GM18511 (cell line): ENCODE results near the gene WDR12.
A peak's percentile ranks its signal among the peaks of the same experiment; 100 is the strongest.
"Not testable (repeated sequence)": the region's sequence is repeated elsewhere in the genome, so short reads cannot be mapped to it uniquely, and the experiment has no call there.

Source experiments
- ATAC-seq: cut with Tn5 transposase; IDR thresholded peaks from one replicate; pipeline ENCODE4 v1.9.1; 2021; ENCODE audit warnings: mild to moderate bottlenecking, moderate library complexity; ENCODE audit not compliant: unreplicated experiment

The WDR12 gene

DNA sequence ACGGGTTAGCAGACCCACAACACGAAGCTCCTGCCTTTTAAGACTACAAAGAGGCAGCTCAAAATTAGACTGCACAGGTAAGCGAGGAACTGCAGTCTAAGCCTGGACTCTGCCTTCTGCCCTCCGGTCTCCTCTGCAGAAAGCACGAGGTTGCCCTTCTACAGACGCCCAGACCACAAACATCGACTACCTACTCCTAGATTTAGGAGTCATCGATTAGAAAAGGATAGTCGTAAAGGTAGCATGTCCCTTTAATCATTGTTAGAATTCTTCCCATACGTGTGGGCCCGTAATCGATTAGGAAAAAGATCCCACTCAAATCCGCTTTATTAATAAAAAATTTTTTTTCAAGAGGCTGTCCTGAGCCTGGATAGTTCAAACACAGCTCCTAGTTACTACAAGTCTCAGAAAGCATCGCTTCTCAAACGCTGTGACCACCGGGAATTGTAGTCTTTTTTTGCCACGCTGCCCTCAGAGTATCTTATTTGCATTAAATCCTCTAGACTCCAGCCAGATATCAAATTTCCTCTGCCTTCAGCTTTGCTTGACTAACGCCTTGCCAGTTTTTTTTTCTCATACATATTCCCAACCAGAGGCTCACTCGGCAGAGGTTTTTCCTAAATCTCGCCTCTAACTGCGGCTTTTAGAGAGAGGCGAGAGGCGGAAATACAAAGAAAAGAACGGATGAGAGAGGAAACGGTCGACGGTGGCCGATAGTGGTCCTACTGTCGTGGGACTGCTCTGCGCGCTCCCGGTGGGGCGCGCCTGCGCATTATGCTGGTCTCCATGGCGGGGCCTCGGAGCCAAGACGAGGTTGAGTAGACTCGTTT, at the start of gene WDR12, which contains the start of gene CARF:
Gene WDR12, minus strand, starts transcription at position 162 of the 830 bp plus-strand sequence. CDS start 197 bp downstream, outside the sequence.
Gene CARF, plus strand, starts transcription at position 764 of the 830 bp plus-strand sequence. CDS start 29,628 bp downstream, outside the sequence.
- ATAC-seq, result peak; percentile 79

DNA sequence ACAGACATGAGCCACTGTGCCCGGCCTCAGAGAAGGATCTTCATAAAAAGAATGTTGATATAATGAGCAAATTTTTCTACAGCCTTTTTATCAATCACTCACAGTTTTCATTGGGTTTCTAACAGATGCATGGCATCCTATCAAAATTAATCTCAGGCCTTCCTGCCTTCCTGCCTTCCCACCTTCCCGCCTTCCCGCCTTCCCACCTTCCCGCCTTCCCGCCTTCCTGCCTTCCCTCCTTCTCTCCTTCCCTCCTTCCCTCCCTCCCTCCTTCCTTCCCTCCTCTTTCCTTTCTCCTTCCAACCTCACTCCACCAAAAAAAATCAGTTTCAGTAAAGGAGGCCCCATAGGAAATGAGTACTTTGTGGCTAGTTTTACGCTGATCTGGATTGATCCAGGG, 49.1 kb upstream of the WDR12 start:
- ATAC-seq, result no peak

DNA sequence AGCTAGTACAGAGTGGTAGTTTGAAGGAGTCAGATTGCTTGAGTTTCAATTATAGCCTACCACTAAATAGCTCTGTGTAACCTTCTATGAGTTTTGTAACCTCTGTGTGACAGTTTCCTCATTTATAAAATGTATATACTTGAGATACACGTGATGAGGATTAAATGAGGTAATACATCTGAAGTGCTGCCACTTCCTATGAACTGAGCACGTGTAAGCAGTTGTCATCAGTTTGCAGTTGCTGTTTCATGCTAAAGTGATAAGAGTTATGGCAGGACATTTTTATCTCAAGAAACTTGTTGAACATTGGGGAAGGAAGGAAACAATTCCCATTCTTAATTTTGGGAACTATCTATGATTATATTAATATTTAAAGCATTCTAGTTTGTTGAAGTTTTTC, 39.1 kb upstream of the WDR12 start:
- ATAC-seq, result no peak

DNA sequence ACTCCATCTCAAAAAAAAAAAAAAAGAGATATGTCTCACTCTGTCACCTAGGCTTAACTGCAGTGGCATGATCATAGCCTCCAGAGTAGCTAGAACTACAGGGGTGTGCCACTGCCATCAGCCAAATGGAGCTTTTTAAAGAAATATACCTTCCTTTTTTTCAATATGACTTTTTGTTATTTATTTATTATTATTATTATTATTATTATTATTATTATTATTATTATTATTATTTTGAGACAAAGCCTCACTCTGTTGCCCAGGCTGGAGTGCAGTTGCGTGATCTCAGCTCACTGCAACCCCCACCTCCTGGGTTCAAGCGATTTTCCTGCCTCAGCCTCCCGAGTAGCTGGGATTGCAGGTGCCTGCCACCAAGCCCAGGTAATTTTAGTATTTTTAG, 37.9 kb upstream of the WDR12 start:
- ATAC-seq, result not testable (repeated sequence)

DNA sequence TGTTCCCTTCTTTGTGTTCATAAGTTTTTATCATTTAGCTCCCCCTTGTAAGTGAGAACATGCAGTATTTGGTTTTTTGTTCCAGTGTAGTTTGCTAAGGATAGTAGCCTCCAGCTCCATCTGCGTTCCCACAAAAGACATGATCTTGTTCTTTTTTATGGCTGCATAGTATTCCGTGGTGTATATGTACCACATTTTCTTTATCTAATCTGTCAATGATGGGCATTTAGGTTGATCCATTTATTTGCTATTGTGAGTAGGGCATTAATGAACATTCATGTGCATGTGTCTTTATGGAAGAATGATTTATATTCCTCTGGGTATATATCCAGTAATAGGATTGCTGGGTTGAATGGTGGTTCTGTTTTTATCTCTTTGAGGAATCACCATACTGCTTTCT, 34.0 kb upstream of the WDR12 start:
- ATAC-seq, result no peak

DNA sequence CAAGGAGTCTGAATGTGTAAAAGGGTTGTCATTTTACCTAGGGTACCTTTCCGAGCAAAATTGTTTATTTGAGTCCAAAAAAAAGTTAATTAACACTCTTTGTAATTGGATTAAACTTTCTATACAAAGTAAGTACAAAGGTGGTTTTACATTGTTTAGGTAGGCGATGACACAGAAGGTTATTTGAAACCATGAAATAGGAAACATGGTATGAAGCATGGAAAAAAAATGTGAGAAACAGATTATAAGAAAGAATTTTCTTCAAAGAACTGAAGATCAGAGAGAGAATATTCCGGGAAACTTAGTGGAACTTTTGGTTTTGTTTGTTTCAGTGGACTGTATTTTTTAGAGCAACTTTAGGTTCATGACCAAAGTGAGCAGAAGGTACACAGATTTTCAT, 33.3 kb upstream of the WDR12 start:
- ATAC-seq, result no peak

DNA sequence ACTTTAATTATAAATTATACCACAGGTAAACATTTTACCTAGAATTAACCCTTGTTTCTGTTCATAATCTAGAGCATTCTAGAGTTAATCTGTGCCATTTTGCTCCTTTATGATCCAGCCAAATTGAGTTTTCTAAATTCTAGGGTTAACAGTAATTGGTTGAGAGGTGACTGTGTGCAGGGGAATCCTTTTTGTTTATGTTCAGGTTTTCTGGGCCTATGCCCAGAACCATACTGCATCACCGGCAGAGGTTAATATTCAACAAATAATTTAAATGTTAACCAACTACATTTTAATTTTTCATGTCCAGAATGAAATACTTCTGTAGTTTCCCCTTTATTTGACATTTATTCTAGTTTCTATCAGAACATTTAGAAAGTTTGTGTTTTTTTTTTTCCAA, 32.9 kb upstream of the WDR12 start:
- no peak for ATAC-seq

DNA sequence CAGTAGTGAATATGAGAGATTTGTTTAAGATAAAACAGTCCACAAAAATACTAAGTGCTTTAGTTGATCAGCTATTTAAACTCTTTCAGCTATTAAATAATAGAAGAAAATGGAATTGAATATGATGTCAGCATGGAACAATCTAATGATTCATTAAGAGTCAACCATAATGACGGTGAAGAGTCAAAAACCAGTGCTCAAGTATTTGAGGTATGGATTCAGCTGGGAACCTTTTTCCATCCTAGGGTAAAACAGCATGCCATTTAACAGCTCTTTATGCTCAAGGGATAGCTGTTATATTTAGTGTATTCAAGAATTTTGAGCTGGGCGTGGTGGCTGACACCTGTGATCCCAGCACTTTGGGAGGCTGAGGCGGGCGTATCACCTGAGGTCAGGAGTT, 30.3 kb upstream of the WDR12 start:
- ATAC-seq, result no peak

DNA sequence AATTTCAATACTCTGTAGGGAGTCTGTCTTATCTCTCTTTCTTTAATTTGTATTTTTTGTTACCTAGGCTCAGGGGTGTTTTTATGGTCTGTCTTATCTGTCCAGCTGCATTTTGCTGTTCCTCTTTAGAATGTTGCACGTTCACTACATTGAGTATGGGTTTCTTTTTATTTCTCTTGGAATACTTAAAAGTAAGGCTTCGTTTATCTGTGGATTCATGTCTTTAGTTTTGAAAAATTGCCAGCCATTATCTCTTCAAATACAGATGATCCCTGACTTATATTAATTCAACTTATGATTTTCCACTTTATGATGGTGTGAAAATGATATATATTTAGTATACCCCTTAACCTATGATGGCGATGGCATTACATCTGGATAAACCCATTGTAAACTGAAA, 27.5 kb upstream of the WDR12 start:
- ATAC-seq, result no peak

DNA sequence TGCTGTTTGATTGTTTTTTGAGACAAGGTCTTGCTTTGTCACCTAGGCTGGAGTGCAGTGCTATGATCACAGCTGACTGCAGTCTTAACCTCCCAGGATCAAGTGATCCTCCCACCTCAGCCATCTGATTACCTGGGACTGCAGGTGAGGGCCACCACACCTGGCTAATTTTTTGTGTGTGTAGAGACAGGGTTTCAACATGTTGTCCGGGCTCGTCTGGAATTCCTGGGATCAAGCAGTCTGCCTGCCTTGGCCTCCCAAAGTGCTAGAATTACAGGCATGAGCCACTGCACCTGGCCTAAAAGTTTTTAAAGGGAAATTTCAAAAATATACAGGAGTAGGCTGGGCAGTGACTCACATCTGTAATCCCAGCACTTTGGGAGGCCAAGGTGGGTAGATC, 23.0 kb upstream of the WDR12 start:
- ATAC-seq, result no peak

DNA sequence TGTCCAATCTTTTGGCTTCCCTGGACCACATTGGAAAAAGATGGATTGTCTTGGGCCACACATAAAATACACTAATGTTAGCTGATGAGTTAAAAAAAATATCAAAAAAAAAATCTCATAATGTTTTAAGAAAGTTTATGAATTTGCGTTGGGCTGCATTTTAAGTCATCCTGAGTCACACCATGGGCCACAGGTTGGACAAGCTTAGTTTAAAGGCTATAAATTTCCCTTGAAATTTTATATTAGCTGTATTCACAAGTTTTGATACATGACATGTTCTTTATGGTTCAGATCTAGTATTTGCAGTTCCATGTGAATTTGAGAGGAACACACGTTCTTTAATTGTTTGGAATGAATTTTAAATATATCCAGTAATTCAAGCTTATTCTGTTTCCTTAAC, 22.5 kb upstream of the WDR12 start:
- no peak for ATAC-seq

DNA sequence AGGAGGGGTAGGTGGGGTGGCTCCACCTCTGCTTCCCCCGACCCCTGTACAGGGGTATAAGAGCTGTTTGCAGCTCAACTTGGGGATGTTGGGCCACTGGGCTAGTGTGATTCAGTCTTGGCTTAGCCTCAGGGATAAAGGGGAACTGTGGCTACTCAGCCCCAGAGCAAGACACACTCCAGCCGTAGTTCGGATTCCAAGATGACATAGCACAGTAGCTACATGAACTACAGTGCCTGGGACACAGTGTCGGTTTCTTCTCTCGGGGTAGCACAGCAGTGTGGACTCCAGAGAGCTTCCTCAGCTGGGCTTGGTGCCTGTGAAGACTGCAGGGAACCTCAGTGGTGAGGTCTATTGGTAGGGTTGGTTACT, 21.7 kb upstream of the WDR12 start:
- no peak for ATAC-seq

DNA sequence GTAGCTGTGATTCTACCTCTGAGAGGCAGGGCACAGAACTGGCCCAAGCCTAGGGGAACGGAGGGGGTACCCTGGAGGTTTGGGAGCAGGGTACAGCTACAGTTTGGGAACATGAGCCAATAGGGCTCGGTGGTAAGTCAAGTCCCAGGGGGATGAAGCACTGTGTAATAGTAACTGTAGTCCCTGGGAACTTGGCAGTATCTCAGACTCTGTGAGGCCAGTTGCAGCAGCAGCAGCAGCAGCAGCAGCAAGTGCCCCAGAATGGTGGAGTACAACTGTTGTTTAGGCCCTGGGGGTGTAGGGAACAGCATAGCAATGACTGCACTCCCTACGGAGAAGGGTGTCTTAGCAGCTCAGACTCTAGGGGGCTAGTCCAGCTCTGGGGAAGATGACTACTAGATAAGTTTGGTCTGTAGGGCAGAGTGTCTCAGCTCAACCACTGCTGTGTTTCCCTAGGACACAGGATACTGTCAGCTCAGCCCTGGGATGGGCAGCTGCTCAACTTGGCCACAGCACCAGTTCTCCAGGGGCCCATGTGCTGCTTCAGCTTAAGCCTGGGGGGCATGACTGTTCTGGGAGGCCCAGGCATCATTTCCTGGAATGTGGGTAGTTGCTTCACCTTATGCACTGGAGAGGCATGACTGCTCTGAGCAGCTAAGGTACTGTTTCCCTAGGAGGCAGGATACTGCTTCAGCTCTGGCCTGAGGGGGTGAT, 21.1 kb upstream of the WDR12 start:
- no peak for ATAC-seq

DNA sequence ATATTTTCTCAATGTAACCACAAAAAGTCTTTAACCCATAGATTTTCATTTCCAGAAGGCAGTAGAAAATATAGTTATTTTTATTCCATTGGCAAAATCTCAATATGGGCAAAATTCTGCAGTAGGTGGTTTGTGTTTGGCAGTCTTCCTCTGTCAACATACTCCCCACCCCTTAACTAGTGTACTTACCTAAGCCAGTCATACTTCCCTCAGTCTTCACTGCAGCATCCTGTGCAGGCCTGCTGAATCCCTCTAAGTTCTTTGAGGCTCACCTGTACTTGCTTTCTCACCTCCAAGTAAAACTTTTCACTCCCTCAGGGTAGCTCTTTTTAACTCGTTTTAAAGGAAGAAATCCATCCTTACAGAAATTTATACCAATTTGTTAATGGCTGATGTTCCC, 7.4 kb upstream of the WDR12 start:
- ATAC-seq, result no peak

DNA sequence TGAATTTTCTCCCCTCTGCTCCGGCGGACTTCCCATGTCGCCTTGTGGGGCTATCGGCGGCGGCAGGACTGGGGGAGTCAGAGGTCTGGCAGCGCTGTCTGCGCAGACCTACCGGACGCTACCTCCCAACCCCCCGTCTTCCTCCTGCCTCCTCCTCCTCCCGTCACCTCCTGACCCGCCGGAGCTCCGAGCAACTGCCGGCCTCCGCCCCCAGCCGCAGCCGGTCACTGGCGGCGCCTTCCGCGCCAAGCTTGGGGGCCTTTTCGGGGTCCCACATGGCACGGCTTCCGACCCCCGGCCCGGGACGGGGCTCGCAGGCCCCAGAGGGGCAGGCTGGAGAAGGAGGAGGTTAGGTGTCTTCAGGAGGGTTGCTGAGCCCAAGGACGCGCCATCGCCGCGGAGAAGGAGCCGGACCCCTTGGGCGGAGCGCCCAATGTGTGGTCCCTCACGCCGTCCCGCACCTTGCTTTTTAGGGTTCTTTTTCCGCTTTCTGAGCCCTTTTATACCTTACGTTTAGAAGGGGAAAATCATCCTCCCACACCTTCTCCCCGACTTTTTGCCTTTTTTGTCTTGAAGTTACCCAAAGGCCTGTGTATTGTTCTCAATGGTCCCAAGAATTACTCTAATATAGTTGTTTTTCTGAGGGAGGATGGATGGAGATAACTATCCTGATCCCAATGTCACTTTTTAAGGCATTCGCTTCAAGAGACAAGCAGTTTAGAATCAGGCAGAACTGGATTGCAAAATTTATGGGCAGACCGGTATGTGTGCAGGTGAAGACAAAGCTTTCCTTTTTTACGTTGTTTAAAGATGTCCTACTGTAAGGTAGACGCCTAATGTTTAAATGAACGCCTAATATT, 1.1 kb upstream of the WDR12 start:
- ATAC-seq, result peak; percentile 66

DNA sequence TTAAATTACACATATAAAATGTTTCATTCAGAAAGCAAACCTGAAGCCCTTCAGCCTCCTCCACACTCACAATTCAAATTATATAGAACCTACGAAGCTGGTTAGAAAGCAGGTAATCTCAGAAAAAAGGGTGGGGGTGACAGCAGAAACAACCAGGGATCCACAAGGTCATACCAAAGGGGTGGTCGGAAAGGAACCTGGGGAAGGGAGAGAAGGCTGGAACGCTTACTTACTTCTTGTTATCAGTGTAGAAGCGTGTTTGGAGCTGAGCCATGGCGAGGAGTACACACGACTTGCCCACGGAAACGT, 316 bp downstream of the WDR12 start:
- ATAC-seq, result peak; percentile 17

DNA sequence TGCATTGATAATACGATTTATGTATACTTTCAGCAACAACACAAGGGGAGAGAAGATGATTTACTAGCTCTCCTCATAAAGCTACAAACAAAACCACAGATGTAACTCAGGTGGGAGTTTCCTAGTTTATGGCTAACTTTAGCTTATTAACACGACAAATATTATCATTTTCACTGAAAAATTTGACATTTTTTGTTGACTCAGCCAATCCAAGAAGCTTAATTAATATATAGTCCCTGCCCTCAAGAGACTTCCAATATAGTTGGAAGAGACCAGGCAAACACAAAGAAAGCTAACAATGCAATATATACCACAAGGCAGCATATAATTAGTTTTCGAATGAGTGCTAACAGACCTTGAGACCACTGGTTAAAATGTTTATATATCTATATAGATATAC, 775 bp downstream of the WDR12 start:
- no peak for ATAC-seq

DNA sequence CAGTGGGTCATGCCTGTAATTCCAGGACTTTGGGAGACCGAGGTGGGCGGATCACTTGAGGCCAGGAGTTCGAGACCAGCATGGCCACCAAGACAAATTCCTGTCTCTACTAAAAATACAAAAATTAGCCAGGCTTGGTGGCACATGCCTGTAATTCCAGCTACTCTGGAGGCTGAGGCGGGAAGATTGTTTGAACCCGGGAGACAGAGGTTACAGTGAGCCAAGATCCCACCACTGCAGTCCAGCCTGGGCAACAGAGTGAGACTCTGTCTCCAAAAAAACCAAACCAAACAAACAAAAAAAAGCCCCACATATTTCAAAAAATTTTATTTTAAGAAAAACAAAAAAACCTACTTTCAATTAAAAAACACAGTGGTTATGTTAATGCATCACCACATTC, 1.2 kb downstream of the WDR12 start:
- not testable (repeated sequence) for ATAC-seq

DNA sequence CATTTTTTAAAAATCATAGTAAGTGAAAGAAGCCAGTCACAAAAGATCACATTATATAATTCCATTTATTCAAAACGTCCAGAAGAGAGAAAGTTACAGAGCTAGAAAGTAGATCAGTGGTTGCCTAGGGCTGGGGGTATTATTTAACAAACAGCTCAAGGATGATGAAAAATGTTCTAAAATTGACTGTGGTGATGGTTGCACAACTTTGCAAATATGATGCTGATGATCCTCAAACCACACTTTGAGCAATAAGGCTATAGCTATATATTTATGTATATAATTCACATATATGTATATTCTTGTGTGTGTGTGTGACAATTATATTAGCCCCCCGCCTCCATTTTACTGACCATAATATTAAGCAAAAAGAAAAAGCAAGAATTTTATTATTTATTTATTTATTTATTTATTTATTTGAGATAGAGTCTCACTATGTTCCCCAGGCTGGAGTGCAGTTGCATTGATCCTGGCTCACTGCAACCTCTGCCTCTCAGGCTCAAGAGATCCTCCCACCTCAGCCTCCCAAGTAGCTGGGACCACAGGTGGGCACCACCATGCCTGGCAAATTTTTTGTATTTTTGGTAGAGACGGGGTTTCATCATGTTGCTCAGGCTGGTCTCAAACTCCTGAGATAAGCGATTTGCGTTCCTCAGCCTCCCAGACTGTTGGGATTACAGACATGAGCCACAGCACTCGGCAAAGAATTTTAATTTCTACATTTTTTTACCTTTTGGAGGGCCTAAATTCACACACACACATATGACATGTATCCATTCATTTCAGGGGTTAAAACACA, 1.9 kb downstream of the WDR12 start:
- no peak for ATAC-seq

DNA sequence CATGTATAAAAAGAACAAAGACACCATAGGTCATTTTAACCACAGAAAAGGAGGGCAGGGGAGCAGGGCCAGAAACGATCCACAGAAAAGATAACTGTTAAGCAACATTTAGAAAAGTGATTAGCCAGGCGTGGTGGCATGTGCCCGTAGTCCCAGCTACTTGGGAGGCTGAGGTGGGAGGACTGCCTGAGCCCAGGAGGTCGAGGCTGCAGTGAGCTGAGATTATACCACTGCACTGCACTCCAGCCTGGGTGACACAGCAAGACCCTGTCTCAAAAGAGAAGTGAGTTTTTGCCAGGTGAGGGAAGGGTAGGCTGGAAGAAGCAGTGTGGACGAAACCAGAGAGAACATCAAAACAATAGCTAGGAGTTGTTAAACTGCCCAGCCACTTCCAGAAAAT, 3.3 kb downstream of the WDR12 start:
- ATAC-seq, result no peak

DNA sequence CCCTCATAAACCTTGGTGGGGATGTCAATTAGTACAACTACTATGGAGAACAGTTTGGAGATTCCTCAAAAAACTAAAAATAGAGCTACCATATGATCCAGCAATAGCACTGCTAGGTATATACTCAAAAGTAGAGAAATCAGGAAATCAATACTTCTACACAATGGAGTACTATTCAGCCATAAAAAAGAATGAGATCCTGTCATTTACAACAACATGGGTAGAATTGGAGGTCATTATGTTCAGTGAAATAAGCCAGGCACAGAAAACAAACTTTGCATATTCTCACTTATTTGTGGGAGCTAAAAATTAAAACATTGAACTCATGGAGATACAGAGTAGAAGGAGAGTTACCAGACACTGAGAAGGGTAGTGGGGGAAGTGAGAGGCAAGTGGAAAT, 6.0 kb downstream of the WDR12 start:
- not testable (repeated sequence) for ATAC-seq
